NCI-H526 treated with DMSO at 0.1 percent for 48 hours (cell line): ENCODE measurements around the gene MTM1.

ENCODE experiments used
- DNase-seq: peaks from one replicate; lab custom pipeline; 2025; lab: John Stamatoyannopoulos, UW

The MTM1 gene

GRCh38 chrX:150664290-150664689 lies 95.9 kb downstream of the MTM1 start:
- no peak for DNase-seq

DNA sequence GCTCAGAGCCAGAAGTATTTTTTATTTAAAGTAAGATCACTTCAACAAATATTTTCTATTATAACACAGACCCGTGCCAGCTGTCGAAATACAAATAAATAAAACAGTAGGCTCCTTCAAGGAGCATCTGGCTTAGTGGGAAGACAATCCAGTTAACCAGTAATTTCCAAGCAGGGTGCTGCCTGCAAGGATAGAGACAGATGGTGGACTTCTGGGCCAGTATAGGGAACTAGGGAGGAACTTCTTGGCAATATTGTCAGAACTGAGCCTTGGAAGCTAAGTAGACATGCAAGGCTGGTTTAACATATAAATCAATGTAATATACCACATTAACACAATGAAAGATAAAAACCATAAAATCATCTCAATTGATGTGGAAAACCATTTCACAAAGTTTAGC lies 107.8 kb downstream of the MTM1 start:
- DNase-seq, result no peak

- DNase-seq, result peak; percentile 29
These were observed 112.6 kb downstream of the MTM1 start for GRCh38 chrX:150680974-150681373.

DNA sequence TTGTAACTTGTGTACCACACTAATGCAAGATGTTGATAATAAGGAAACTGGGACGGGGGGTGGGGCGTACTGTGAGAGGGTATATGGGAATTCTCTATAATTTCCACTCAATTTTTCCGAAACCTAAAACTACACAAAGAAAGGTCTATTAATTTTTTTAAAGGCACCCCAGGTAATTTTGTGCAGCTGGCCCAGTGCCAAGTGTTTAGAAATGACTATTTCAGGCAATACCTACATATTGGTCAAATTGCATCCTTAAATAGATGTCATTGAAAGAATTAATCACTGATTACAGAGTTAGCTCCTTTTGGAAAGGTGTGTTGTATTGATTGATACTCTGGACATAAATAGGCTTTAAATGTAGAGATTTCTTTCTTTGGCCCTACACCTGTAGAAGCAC lies 114.7 kb downstream of the MTM1 start:
- no peak for DNase-seq

- DNase-seq, result peak; percentile 20
These were observed 115.2 kb downstream of the MTM1 start for GRCh38 chrX:150683536-150684146.

DNA sequence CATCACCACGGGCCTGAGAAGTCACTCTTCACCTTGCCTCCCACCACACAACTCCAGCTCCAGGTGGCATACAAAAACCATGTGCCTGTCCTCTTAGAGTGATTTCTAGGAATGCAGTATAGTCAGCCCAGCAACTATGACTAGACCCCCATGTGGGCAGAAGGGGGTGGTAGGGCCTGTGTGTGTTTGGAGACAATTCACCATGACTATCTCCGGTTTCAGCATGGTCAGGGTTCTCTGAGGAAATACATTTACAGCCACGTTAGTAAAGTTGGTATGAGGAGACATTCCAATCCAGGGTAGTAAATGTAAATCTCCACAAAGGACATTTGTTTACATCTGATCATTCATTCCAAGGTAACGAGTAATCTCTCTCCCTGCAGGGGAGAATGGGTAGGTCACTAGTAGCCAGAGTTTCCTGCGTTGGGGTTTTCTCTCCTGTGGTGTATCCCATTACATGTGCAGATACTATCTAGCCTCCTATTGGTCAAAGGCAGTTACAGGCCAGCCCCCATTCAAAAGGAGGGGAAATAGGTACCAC lies 120.6 kb downstream of the MTM1 start:
- no peak for DNase-seq

DNA sequence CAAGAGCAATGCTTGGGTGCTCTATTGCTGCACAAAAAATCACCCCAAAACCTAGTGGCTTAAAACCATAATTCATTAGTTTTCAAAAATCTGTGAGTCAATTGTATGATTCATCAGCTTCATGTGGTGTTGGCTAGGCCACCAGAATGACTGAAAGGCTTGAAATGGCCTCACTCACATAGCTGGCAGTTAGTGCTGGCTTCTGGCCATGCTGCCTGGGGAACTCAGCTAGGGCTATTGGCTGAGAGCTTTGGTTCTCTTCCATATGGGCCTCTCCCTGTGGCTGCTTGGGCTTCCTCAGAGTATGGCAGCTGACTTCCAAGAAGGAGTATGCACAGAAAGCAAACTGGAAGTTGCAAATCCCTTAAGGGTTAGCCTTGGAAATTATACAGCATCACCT lies 121.7 kb downstream of the MTM1 start:
- no peak for DNase-seq

- DNase-seq, result no peak
These were observed 123.9 kb downstream of the MTM1 start for GRCh38 chrX:150692296-150692695.

DNA sequence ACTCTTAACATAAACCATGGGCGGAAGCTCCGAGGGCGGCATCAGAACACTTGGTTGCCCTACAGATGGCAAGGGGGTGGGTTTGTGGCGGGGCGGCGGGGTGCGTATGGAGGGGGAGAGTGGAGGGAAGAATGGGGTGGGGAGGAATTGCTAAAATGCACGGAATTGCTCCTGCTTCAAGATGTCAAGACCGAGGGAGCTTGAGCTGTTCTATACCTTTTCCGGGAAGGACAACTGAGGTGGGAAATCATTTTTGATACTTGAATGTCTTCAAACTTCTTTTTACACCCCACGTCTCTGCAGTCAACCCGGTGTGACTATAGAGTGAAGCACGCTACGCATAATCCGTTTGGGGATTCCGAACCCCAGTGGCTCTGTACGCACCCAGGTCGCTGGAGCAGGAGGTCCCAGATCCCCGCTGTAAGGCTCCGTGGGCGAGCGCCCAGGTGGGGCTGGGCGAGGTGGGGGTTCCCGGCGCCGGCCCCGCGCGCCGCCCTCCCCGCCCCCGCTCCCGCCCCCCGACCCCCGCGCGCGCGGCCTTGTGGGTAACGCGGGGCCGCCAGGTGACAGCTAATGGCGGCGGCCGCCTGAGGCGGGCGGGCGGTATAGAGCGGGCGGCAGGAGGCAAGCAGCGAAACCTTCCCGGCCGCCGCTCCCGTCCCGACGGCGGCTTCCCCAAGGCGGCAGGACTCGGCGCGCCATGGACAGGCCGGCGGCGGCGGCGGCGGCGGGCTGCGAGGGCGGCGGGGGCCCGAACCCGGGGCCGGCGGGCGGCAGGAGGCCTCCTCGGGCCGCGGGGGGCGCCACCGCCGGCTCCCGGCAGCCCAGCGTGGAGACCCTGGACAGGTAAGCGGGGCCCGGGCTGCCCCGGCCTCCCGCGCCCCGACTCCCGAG lies 124.7 kb downstream of the MTM1 start, which contains the start of gene MTMR1:
MTMR1 (plus strand) TSS at position 566 of the 894 bp plus-strand sequence; CDS start at position 701, 135 bp downstream.
- DNase-seq, result peak; percentile 2

GRCh38 chrX:150693725-150694574 lies 125.5 kb downstream of the MTM1 start:
- DNase-seq, result peak; percentile 6

DNA sequence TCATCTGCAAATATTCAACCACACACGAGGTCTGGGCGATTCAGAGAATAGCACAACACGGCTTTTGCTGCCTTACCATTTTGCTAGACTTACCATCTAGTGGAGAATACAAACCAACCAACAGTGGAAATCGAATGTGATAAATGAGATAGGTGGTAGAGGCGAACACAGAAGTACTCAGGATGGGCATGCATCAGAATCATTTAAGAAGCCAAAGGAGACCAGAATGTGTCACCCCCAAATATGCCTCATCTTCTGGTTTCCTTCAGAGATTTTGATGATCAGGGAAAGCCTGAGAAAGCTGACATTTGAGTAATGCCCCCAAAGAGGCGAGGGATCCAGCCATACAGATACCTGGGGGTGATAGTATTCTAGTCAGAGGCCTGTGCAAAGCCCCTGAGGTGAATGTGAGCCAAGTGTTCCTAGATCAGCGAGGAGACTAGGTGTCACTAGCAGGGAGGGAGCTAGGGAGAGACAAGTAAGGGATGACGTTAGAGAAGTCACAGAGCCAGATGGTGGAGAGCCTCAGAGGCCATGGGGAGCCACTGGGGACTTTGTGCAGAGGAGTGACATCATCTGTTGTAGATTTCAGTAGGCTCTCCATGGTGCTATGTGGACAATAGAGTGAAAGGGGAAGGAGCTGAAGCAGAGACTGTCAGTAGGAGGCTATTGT lies 126.5 kb downstream of the MTM1 start:
- no peak for DNase-seq

DNA sequence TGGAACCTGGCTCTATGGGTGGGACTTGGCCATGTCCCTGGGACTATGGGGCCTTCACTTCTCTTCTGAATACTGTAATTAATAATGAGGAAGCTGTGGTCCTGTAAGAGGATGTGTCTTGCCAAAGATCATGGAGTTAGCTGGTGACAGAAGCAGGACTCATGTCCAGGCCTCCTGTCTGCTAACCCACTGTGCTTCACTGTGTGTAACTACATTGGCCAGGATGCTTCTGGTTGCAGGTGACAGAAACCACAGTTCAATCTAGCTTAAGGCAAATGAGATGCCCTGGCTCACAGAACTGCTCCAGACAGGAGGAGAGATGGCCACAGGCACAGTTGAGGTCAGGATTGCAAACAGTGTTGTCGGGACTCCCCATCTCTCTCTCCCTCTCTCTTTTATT lies 127.9 kb downstream of the MTM1 start:
- DNase-seq, result no peak

DNA sequence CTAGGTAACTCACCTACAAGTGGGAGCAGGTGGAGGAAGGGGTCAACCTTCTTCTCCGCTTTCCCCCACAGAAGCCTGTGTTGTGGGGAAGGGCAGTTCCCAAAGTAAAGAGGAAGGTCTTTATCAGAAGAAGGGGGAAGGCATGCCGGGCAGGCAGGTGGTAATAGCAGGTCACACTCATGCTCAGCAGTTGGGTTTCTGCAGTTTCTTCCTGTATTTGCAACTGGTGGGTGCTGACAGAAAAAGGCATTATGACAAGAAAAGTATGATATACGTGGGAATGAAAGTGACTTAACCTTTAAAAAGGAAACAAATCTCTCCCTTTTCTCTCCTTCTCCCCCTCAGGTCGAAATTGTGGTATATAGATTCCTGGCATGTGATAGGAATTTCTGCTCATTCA lies 128.4 kb downstream of the MTM1 start:
- no peak for DNase-seq

DNA sequence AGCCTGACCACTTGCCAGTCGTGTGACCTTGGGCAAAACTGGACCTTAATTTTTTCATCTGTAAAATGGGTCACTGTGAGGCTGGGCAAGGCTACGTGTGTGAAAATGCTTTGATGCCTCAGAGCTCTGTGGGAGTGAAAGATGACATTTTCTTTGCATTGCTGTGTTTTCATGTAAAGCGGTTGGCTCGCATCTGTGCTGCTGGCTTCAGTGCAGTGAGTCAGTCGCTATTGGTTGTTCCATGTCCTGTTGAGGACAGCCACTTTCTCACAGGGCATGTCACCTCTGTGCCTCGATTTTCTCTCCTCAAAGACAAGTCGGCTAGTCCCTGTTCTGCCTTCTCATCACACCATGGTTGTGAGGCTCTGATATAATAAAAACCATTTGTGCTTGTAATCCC lies 129.2 kb downstream of the MTM1 start:
- DNase-seq, result no peak

DNA sequence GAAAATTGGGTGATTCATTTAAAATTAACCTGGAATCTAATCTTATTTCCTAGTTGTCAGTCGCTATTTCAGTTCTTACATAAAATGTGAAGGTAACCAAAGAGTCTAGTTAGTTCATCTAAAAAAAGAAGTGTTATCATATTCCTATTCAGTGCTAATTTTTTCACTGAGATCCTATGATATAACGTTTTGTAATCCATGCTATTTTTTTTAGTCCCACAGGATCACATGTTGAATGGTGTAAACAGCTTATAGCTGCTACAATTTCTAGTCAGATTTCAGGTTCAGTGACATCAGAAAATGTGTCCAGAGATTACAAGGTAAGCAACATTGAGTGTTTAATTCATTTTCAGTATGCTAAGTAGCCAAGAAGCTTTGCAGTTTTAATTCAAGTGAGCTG lies 130.6 kb downstream of the MTM1 start:
- no peak for DNase-seq

DNA sequence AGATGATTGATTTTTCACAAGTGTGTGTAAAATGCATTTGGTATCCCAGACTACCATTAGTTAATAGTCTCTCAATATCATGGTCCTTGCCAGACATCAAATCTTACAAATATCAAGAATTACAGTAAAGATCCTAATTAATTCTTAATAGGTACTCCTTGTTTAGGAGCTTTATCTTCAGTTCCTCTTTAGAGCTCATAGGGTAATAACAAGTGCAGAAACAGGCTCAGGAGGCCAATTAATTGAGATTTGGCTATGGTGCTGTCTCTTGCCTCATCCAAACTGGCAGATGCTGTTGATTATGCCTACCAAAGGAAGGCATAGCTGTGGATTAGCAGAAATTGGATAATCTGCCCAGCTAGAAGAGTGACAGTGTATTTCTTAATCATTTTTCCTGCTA lies 131.7 kb downstream of the MTM1 start:
- no peak for DNase-seq

GRCh38 chrX:150701377-150701776 lies 133.0 kb downstream of the MTM1 start:
- DNase-seq, result no peak

DNA sequence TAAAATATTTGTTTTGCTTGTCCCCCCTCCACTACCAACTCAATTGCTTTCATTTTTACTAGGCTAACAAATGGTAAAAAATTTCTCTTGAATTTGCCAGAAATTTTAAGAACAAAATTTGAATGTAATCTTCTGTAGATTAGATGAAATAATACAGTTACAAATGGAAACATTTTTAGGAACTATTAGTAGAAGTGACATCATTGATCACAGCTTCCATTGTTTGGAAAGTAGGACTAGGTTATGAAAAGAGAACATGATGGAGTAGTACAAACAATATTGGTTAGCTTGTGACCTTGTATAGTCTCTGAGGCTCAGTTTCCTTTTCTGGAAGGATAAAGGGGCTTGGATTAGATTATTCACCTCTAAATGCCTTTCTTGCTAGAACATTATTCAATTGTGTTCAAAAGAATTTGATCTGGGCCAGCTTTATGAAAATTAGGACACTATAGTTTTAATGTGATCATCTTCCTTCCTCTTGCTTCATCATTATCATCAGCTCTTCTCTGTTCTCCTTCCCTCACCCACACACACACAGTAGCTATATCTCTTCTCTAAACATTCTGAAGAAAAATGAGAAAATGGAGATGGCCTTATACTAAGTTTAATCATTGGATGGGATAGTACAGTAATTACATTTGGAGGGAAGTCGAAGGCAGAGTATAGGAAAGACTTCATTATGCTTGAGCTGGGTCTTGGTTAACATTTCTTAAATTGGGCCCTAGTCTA lies 134.7 kb downstream of the MTM1 start:
- DNase-seq, result no peak

DNA sequence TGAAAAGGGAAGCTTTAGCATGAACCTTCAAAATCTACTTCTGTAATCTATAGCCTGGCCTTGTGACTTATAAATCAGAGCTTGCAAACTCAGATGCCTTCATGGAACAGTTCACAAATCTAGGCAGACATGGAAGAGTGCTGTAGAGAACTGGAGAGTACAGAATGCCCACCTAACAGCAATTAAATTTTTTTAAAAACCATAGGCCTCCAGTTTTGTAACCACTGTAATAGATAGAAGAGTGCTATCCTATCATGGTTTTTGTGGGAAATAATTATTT lies 135.2 kb downstream of the MTM1 start:
- no peak for DNase-seq

DNA sequence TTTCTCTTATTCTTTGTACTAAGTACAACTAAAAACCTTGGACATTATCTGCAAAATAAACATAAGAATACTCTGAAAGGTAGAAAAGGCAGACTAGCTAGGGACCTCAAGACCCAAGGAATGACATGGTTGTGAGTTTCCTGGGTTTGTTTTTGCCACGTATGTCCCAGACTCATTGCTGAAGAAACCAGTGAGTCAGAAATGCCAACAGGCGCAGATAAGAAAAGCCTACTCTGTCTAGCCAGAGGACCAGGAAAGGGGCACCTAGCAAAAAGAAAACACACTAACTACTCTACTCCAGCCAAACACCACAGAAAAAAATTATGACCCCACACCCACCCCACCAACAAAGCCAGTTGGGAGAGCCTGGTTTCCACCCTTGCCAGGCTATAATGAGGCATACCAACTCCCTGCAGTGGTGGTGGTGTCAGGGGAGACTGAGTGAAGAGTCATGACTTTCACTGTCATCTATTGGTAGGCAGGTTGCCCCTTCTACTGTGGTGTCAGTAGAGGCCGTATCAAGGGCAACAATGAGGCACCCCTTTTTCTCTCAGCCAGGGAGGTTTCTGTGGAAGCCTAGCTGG lies 135.7 kb downstream of the MTM1 start:
- DNase-seq, result no peak

DNA sequence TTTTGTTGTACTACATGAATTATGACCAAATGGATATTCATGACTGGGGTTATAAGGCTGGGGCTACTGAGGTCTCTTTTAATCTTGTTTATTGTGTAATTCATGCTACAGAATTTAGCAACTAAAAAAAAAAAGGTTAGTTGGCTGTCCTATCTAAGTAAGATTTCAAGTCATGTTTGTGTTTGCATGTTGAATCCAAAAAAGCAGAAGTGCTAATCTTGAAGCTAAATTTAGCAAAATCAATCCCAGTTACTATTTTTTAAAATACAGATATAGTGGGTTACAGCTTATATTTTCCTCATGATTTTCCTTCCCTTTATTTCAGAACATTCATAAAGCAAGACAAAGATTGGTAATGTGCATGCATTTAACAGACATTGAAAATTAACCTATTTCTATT lies 144.2 kb downstream of the MTM1 start:
- no peak for DNase-seq
